ENCODE measurements around the gene DTYMK.

DNA sequence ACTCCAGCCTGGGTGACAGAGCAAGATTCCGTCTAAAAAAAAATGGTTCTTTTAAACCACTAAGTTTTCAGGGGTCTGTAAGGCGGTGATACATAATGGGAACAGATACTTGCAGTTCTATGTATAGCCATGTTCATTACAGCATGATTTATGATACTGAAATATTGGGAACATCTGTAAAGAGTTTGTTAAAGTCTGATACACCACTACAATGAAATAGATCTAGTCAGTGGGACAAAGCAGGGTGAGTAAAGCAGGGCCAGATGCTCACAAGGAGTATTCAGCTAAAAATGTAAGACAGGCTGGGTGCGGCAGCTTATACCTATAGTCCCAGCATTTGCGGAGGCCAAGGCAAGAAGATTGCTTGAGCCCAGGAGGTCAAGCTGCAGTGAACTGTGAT, 9.0 kb upstream of the DTYMK start:
- TF ChIP-seq, protein P1, sequence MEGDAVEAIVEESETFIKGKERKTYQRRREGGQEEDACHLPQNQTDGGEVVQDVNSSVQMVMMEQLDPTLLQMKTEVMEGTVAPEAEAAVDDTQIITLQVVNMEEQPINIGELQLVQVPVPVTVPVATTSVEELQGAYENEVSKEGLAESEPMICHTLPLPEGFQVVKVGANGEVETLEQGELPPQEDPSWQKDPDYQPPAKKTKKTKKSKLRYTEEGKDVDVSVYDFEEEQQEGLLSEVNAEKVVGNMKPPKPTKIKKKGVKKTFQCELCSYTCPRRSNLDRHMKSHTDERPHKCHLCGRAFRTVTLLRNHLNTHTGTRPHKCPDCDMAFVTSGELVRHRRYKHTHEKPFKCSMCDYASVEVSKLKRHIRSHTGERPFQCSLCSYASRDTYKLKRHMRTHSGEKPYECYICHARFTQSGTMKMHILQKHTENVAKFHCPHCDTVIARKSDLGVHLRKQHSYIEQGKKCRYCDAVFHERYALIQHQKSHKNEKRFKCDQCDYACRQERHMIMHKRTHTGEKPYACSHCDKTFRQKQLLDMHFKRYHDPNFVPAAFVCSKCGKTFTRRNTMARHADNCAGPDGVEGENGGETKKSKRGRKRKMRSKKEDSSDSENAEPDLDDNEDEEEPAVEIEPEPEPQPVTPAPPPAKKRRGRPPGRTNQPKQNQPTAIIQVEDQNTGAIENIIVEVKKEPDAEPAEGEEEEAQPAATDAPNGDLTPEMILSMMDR (IDR thresholded peaks at IDR 0.05; ENCODE audit: insufficient read depth, low read depth, low read length), result no peak
- no peak for TF ChIP-seq EZH2 (IDR thresholded peaks at IDR 0.05; ENCODE audit: insufficient read depth, low read length)
